GM08714 (cell line): ENCODE data around the gene FAM174A.

Experiments used
- H3K4me3 ChIP-seq: fragments of 200-500 bp; sonication (Bioruptor generic); 2 replicates; pipeline ENCODE4 v1.5.1; 2014; ENCODE audit warnings: mild to moderate bottlenecking, low read length, inconsistent platforms
- ZNF274 ChIP-seq: IDR thresholded peaks from 2 replicates; pipeline ENCODE4 v1.6.1; 2012; ENCODE audit warnings: mild to moderate bottlenecking, low read depth, low read length

The FAM174A gene

DNA sequence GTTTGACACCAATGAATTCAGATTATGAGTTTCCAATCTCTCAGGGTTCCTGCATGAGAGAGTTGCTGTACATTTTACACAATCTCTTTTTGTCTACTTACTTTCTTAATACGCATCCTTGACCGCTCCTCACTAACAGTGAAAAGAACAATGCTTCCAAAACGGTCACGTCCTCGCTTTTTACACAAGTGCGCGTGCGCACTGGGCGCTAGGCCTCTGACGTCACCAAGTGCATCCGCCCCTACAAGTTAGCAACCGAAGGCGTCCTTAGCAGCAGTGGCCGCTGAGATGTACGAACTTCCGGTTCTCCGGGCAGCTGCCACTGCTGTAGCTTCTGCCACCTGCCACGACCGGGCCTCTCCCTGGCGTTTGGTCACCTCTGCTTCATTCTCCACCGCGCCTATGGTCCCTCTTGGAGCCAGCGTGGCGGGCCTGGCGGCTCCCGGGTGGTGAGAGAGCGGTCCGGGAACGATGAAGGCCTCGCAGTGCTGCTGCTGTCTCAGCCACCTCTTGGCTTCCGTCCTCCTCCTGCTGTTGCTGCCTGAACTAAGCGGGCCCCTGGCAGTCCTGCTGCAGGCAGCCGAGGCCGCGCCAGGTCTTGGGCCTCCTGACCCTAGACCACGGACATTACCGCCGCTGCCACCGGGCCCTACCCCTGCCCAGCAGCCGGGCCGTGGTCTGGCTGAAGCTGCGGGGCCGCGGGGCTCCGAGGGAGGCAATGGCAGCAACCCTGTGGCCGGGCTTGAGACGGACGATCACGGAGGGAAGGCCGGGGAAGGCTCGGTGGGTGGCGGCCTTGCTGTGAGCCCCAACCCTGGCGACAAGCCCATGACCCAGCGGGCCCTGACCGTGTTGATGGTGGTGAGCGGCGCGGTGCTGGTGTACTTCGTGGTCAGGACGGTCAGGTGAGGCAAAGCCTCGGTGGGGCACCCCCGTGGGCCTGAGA is at the start of gene FAM174A:
Gene FAM174A, plus strand, starts transcription at position 315 of the 946 bp plus-strand sequence. Its CDS starts 157 bp downstream, at position 472.
- peak within 1 kb of the TSS; percentile 74 for H3K4me3 ChIP-seq
- TF ChIP-seq ZNF274: no peak

DNA sequence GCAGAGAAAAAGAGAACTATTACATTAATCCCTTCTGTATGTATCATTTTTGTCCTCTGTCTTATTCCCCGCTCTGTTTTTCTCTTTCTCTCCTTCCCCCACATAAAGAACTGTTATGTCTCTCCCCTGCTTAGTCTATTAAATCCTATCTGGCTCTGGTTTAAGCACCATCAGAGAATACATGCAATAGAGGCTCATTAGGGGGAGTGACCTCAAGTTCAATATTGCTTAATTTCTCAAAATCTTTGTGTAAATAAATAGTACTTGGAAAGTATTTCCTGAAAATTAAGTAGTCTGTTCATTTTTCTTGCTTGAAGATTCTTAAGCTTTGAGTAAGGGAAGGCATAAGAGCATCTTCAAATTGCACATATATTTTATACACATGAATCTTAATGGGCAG is 41.2 kb upstream of the FAM174A start:
- H3K4me3 ChIP-seq: no peak overlapping the region
- no peak for TF ChIP-seq ZNF274

DNA sequence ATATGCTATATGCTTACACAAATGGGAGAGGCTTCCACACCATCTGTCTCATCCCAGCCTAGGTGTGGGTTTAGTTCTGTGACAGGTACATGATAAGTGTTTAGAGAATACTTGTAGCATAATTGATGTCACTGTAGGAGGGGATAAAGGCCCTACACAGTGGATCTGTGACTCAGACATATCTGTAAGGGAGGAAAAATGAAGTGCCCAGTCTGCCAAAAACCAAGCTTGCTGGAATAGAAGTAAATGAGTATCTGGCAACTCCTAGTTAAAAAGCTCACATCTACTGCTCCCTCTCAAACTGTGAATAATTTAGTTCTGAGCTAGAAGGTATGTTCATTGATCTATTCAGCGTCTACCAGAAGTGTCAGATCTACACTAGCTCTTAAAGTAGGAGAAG is 38.9 kb upstream of the FAM174A start:
- no peak for TF ChIP-seq ZNF274

DNA sequence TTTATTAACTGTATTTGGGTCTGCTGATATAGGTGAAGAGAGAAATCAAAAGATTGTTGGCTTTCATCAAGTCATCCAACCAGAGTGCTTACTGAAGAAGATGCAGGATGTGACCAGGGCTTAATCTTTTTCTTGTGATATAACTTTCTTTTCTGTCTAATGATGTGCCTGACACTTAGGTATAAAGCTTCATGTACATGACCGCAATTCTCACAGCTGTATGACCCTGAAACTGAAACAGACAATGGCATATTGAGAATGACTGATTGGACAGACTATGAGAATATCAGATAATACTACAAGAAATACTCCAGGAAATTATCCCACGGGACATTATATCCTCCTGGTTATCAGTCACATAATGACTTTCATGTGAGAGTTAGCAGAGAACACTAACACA is 32.5 kb upstream of the FAM174A start:
- H3K4me3 ChIP-seq: no peak overlapping the region
- no peak for TF ChIP-seq ZNF274

More for the DNA sequence above, 38.9 kb upstream of the FAM174A start:
- H3K4me3 ChIP-seq: no peak overlapping the region

DNA sequence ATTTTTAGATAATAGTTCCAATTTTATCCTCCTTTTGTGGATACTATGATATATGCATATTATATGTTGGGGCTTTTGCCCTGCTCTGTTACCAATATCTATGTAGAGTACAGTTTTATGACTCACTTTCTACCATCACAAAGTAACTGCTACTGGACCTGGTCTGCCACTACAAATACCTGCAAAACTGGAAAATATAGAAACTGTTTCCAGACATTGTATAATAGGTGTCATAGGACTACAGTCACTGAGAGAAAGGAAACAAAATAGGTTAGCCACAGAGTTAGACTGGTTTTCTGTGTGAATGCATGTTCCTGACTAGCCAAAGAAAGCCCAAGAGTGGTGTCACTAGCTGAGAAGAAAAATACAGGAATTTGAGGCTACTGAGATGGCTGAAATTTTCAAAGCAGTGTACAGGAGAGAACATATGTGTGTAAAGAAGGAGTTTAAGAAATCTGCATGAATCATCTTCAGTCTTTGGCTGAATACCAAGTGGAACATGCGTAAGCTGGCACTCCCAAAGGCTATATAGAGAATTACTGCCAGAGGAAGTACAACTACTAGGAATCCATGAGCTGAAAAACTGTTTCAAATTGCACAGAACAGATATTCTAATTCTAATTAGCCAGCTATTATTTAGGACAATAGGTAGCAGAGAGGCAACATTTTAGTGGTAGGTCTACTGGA is 29.0 kb upstream of the FAM174A start:
- no peak overlapping the region for H3K4me3 ChIP-seq
- TF ChIP-seq ZNF274: no peak

DNA sequence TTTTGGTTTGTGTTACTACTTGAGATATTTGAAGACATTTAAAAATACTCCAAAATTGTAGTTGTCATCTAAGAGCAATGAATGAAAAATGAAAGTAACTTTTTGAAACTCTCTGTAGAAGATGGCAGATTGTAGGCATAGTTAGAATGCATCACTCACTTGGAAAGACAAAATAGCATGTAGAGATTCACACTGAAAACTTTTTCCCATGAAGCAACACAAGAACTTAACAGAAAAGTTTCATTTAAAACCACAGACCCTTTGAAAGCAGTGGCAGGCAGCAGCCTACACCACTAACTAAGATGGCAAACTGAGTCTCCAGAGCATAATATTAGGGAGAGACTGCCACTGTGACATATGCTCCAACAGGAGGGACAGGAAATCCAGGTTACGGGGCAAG is 18.9 kb upstream of the FAM174A start:
- H3K4me3 ChIP-seq: no peak overlapping the region
- TF ChIP-seq ZNF274: no peak

DNA sequence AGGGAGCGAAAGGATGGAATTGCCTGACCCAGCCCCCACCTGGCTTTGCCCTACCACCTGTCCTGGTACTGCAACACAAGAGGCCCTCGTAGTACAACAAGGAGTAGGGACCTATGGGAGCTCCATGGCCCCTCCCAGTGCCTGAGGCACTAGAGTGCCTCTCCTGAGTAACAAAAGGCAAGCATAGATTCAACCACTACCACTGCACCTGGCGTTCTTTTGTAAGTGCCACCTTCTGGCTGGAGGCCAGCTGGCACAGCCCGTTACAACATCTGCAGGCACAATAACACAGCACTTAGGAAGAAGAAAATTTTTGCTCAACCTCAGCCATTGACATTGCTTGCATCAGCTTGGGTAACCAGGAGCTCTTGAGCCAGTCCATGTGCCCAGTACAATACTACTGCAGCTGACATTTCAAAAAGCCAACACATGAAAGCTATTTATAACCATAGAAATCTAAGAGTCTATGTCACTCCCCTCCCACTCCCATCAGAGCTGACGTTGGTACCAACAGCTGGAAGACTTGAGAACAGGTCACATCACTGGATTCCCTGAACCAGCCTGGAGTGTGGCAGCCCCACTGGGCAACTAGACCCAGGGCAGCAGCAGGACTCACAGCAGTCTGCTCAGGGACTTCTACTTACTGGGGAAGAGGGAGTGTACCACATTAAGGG is 17.7 kb upstream of the FAM174A start:
- no peak for TF ChIP-seq ZNF274
- H3K4me3 ChIP-seq: no peak overlapping the region

DNA sequence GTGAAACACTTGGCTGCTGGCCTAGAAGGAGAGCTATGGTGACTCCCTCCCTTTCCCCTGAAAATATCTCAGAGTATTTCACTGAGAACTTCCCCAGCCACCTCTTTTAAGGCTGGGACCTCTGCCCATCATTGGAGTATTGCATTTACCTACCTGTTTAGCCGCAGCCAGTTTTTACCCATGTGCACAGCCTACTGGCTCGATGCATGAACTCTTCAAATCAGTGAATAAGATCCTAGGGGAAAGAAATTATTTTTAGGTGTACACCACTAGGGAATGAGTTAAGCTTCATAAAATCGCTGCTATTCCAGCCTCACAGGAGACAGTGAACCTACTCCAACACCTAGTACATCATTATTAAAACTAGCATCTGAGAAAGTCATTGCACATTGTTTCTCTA is 16.8 kb upstream of the FAM174A start:
- H3K4me3 ChIP-seq: no peak overlapping the region
- no peak for TF ChIP-seq ZNF274

DNA sequence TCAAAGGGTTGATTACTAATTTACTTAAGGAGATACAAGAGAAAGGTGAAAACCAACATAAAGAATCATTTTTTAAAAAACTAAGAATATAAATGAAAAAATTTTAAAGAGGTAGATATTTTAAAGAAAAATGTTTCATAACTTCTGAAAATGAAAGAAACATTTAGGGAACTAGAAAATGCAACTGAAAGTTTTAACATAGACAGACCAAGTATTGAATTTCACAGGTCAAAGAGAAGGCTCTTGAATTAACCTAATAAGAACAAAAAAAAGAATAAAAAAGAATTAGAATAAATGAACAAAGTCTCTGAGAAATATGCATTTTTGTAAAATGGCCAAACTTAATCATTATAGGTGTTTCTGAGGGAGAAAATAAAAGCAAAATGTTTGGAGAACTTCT is 16.1 kb upstream of the FAM174A start:
- TF ChIP-seq ZNF274: no peak
- no peak overlapping the region for H3K4me3 ChIP-seq

DNA sequence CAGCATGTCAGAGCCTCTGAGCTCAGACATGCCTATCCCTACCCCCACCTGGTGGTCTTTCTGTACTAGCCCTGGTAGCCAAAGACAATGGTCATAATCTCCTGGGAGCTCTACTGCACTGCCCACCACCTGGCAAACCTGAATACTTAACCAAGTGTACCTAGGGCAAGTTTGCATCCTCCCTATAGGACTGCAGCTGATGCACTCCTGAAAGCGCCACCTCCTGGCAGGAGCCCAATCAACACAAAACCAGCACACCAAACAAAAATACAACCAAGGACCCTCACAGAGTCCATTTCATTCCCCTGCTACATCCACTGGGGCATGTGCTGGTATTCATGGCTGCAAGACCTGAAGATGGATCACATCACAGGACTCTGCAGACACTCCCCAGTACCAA is 14.8 kb upstream of the FAM174A start:
- no peak for TF ChIP-seq ZNF274
- H3K4me3 ChIP-seq: no peak overlapping the region

DNA sequence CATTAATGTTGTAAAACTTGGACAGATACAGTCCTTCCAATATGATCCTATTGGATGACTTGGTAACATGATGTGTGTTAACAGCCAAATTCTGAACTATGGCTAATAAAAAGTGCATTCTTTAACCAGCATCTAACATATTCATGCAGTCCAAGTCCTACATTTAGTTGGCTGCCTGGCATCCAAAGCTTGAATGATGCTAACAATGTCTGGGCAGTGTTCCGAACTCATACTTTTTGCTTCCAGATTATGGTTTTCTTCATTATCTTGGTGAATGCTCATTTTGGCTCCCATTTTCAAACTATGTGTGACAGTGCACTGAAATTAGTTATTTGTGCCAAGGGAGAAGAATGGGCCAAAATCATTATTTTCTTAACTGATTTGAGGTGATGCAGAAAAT is 2.8 kb downstream of the FAM174A start:
- no peak for TF ChIP-seq ZNF274

DNA sequence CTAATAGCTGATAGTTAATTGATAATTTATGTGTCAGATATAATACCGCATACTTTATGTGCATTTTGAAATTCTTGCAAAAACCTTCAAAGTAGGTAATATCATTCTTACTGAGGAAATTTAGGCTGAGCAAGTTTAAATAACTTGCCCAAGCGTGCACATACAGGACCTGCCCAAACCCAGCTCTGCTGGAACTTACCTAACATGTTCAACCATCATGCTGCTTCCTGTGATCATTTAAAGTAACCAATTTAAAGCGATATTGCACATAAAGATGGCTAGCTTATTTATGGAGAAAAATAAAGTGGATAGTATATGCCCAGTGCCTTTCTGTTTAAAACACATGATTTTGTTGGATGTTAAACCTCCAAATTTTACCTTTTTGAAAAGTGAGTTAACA is 4.3 kb downstream of the FAM174A start:
- no peak overlapping the region for H3K4me3 ChIP-seq

More for the DNA sequence above, 2.8 kb downstream of the FAM174A start:
- no peak overlapping the region for H3K4me3 ChIP-seq

DNA sequence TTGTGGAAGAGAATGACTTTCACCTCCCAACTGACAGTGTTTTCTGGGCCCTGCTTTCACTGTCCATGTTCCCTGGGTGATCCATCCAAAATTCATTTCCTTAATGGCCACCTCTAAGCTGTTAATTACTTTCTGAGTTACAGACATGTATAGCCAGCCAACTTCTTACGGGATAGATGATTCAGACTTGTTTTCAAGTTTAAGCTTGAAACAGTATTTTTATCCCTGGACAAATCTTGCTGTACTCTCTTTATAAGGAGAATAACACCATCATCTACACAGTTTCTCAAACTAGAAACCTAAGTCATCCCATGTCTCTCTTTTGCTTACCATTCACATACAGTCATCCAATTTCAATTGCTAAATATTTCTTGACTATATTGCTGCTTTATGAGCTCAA is 6.9 kb downstream of the FAM174A start:
- H3K4me3 ChIP-seq: no peak overlapping the region
- no peak for TF ChIP-seq ZNF274

More for the DNA sequence above, 4.3 kb downstream of the FAM174A start:
- no peak for TF ChIP-seq ZNF274

DNA sequence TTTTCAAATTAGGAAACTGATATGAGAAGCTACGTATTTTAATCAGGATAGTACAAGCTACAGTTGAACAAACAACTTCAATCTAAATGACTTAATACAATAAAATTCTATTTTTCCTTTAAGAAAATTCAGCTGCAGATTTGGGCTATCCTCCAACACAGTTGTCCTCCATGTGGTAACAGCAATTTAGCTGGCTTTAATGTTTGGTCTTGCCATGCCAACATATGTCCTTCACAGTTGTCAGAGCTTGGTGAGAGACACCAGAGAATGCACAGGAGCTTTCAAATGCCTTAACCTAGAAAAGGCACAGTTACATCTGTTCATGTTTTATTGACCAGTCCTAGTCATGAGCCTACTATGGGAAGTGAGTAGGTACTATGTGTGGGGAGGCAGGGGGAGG is 10.8 kb downstream of the FAM174A start:
- H3K4me3 ChIP-seq: no peak overlapping the region
- no peak for TF ChIP-seq ZNF274
